AG09319 (cell line): ENCODE results near the gene FAM171A2.
A peak's percentile ranks its signal among the peaks of the same experiment; 100 is the strongest.

Experiments
- DNase-seq: peaks from one replicate; pipeline ENCODE4 v3.0.0-alpha.2; 2010; ENCODE audit warnings: low read depth; ENCODE audit errors: extremely low read depth
- CTCF ChIP-seq: IDR thresholded peaks from 2 replicates; pipeline ENCODE4 v1.5.1; 2011; ENCODE audit warnings: low read depth, mild to moderate bottlenecking, inconsistent platforms, low read length, moderate library complexity

Gene FAM171A2

GRCh38 chr17:44363613-44364159, at the start of gene FAM171A2:
Gene FAM171A2 (minus strand): TSS chr17:44363853. CDS start chr17:44363714, 139 bp downstream.
- no peak for DNase-seq
- TF ChIP-seq CTCF = peak; percentile 38

GRCh38 chr17:44409309-44410028, 45.8 kb upstream of the FAM171A2 start:
- no peak for TF ChIP-seq CTCF
- DNase-seq = no peak

DNA sequence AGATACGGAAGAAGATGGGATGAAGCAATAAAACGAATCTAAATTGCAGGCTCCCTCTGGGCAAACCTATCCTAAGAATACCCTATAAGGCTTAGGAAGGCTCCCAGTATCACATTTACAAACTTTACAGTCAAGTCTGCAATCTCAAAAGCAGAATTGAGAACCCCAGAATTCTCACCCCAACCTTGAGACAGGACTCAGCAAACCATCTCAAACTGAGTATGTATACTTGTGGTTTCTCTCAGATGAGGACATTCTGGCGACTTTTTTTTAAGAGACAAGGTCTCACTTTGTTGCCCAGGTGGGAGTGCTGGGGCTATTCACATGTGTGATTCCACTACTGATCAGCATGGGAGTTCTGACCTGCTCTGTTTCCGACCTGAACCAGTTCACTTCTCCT, 45.1 kb upstream of the FAM171A2 start:
- DNase-seq = no peak
- no peak for TF ChIP-seq CTCF

GRCh38 chr17:44402564-44403172, 39.0 kb upstream of the FAM171A2 start:
- DNase-seq = no peak
- TF ChIP-seq CTCF = no peak

DNA sequence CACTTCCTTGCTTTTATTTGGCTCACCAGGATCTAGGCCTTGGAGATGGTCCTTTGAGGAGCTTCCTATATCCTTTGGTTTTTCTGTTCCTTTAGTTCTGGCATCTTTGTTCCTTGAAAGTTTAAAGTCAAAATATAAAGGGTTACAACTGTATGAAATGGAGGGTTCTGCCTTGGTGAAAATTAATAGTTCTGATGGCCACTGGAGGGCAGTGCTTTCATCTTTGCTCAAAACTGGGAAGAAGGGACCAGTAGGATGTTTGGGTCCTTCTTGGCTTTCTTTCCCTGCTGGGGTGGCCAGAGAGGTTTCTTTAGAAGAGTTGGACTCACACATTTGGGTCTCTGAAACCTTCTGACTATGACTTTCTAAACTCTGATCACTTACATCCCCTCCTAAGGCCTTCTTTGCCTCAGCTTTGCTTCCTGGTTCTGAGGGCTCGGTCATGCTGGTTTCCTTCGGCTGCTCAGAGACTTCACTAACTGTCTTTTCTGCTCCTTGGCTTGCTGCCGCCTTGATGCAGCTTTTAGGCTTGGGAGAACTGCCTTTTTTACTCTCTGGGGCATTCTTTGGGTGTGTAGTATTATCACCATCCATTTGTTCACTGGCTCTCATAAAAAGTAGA, 36.7 kb upstream of the FAM171A2 start:
- DNase-seq = peak; percentile 3

GRCh38 chr17:44398692-44399691, 35.3 kb upstream of the FAM171A2 start:
- no peak for TF ChIP-seq CTCF
- DNase-seq = no peak

More for the DNA sequence above, 36.7 kb upstream of the FAM171A2 start:
- TF ChIP-seq CTCF = peak; percentile 41
